ENCODE data around the gene GLIS1. TPM values are rescaled to one million over a fixed set of nuclear protein-coding genes. Genes with fewer than 3 reads are reported as not detected.

Gene GLIS1
- polyA plus RNA-seq, 1 donor, result 0.58 TPM

- Histone ChIP-seq H3K9me3 (ENCODE audit: control insufficient read depth, low read depth, low read length) (no peaks in the 10 kb centered on the region), H3K27me3 (ENCODE audit: control insufficient read depth, insufficient read depth, low read length) (peaks cover 8% of the 10 kb centered on the region), H3K4me3 (ENCODE audit: low read length) (no peak overlapping the region), H3K36me3 (ENCODE audit: control insufficient read depth, insufficient read depth, low read length) (no peaks in the 10 kb centered on the region), H3K27ac (ENCODE audit: low read length) (no peak overlapping the region), H3K4me1 (ENCODE audit: control insufficient read depth, insufficient read depth, low read length) (peaks cover 3% of the 10 kb centered on the region)
- WGBS (ENCODE audit: insufficient coverage, low lambda C conversion rate), result 80% methylated on average over 4 of the region's 19 CpGs
- no peak for DNase-seq
Observed at GRCh38 chr1:53484705-53485477, 254.1 kb downstream of the GLIS1 start.

- Histone ChIP-seq H3K27ac (ENCODE audit: low read length) (no peak overlapping the region), H3K9me3 (ENCODE audit: control insufficient read depth, low read depth, low read length) (peaks cover 3% of the 10 kb centered on the region), H3K27me3 (ENCODE audit: control insufficient read depth, insufficient read depth, low read length) (peaks cover 4% of the 10 kb centered on the region), H3K4me1 (ENCODE audit: control insufficient read depth, insufficient read depth, low read length) (peaks cover 3% of the 10 kb centered on the region), H3K4me3 (ENCODE audit: low read length) (no peak overlapping the region), H3K36me3 (ENCODE audit: control insufficient read depth, insufficient read depth, low read length) (no peaks in the 10 kb centered on the region)
- no peak for DNase-seq
- WGBS (ENCODE audit: insufficient coverage, low lambda C conversion rate), result no CpG with 5 or more reads among the region's 4 CpGs
Observed at GRCh38 chr1:53483656-53484055, 255.3 kb downstream of the GLIS1 start.

GRCh38 chr1:53483170-53483569 lies 255.8 kb downstream of the GLIS1 start:
- Histone ChIP-seq H3K4me3 (ENCODE audit: low read length) (no peak overlapping the region), H3K4me1 (ENCODE audit: control insufficient read depth, insufficient read depth, low read length) (peaks cover 3% of the 10 kb centered on the region), H3K9me3 (ENCODE audit: control insufficient read depth, low read depth, low read length) (peaks cover 3% of the 10 kb centered on the region), H3K36me3 (ENCODE audit: control insufficient read depth, insufficient read depth, low read length) (no peaks in the 10 kb centered on the region), H3K27ac (ENCODE audit: low read length) (no peak overlapping the region), H3K27me3 (ENCODE audit: control insufficient read depth, insufficient read depth, low read length) (peaks cover 4% of the 10 kb centered on the region)
- WGBS (ENCODE audit: insufficient coverage, low lambda C conversion rate), result no CpG with 5 or more reads among the region's 9 CpGs
- DNase-seq, result no peak

- H3K27ac ChIP-seq (ENCODE audit: low read length), result no peak overlapping the region
- no peaks in the 10 kb centered on the region for H3K36me3 ChIP-seq (ENCODE audit: control insufficient read depth, insufficient read depth, low read length)
- H3K9me3 ChIP-seq (ENCODE audit: control insufficient read depth, low read depth, low read length), result peaks cover 3% of the 10 kb centered on the region
- no peak overlapping the region for H3K4me3 ChIP-seq (ENCODE audit: low read length)
- H3K27me3 ChIP-seq (ENCODE audit: control insufficient read depth, insufficient read depth, low read length), result peaks cover 4% of the 10 kb centered on the region
- H3K4me1 ChIP-seq (ENCODE audit: control insufficient read depth, insufficient read depth, low read length), result peaks cover 3% of the 10 kb centered on the region
- WGBS (ENCODE audit: insufficient coverage, low lambda C conversion rate), result no CpG with 5 or more reads among the region's 14 CpGs
- DNase-seq, result no peak
Observed at GRCh38 chr1:53482441-53483153, 256.4 kb downstream of the GLIS1 start.

- peaks cover 4% of the 10 kb centered on the region for H3K27me3 ChIP-seq (ENCODE audit: control insufficient read depth, insufficient read depth, low read length)
- peaks cover 3% of the 10 kb centered on the region for H3K4me1 ChIP-seq (ENCODE audit: control insufficient read depth, insufficient read depth, low read length)
- no peak overlapping the region for H3K27ac ChIP-seq (ENCODE audit: low read length)
- no peak overlapping the region for H3K4me3 ChIP-seq (ENCODE audit: low read length)
- DNase-seq, result no peak
- WGBS (ENCODE audit: insufficient coverage, low lambda C conversion rate), result no CpG with 5 or more reads among the region's 7 CpGs
- no peaks in the 10 kb centered on the region for H3K36me3 ChIP-seq (ENCODE audit: control insufficient read depth, insufficient read depth, low read length)
- H3K9me3 ChIP-seq (ENCODE audit: control insufficient read depth, low read depth, low read length), result peaks cover 3% of the 10 kb centered on the region
Observed at GRCh38 chr1:53481456-53481855, 257.5 kb downstream of the GLIS1 start.

GRCh38 chr1:53480678-53481077 lies 258.3 kb downstream of the GLIS1 start:
- 91% methylated on average over 4 of the region's 11 CpGs for WGBS (ENCODE audit: insufficient coverage, low lambda C conversion rate)
- Histone ChIP-seq H3K27ac (ENCODE audit: low read length) (no peak overlapping the region), H3K36me3 (ENCODE audit: control insufficient read depth, insufficient read depth, low read length) (no peaks in the 10 kb centered on the region), H3K27me3 (ENCODE audit: control insufficient read depth, insufficient read depth, low read length) (peaks cover under 1% of the 10 kb centered on the region), H3K4me1 (ENCODE audit: control insufficient read depth, insufficient read depth, low read length) (peaks cover 2% of the 10 kb centered on the region), H3K9me3 (ENCODE audit: control insufficient read depth, low read depth, low read length) (peaks cover 3% of the 10 kb centered on the region), H3K4me3 (ENCODE audit: low read length) (no peak overlapping the region)
- DNase-seq, result no peak

- Histone ChIP-seq H3K27me3 (ENCODE audit: control insufficient read depth, insufficient read depth, low read length) (peaks cover 3% of the 10 kb centered on the region), H3K4me3 (ENCODE audit: low read length) (no peak overlapping the region), H3K36me3 (ENCODE audit: control insufficient read depth, insufficient read depth, low read length) (no peaks in the 10 kb centered on the region), H3K4me1 (ENCODE audit: control insufficient read depth, insufficient read depth, low read length) (no peaks in the 10 kb centered on the region), H3K27ac (ENCODE audit: low read length) (no peak overlapping the region), H3K9me3 (ENCODE audit: control insufficient read depth, low read depth, low read length) (peaks cover 3% of the 10 kb centered on the region)
- no peak for DNase-seq
- WGBS (ENCODE audit: insufficient coverage, low lambda C conversion rate), result 80% methylated on average over 1 of the region's 2 CpGs
Observed at GRCh38 chr1:53478502-53478818, 260.5 kb downstream of the GLIS1 start.

- H3K4me3 ChIP-seq (ENCODE audit: low read length), result no peak overlapping the region
- 72% methylated on average over 2 of the region's 12 CpGs for WGBS (ENCODE audit: insufficient coverage, low lambda C conversion rate)
- peaks cover 3% of the 10 kb centered on the region for H3K27me3 ChIP-seq (ENCODE audit: control insufficient read depth, insufficient read depth, low read length)
- no peaks in the 10 kb centered on the region for H3K4me1 ChIP-seq (ENCODE audit: control insufficient read depth, insufficient read depth, low read length)
- H3K9me3 ChIP-seq (ENCODE audit: control insufficient read depth, low read depth, low read length), result peaks cover 3% of the 10 kb centered on the region
- H3K36me3 ChIP-seq (ENCODE audit: control insufficient read depth, insufficient read depth, low read length), result no peaks in the 10 kb centered on the region
- no peak overlapping the region for H3K27ac ChIP-seq (ENCODE audit: low read length)
- no peak for DNase-seq
Observed at GRCh38 chr1:53477651-53478501, 261.1 kb downstream of the GLIS1 start.

- Histone ChIP-seq H3K36me3 (ENCODE audit: control insufficient read depth, insufficient read depth, low read length) (no peaks in the 10 kb centered on the region), H3K27me3 (ENCODE audit: control insufficient read depth, insufficient read depth, low read length) (peaks cover 3% of the 10 kb centered on the region), H3K4me1 (ENCODE audit: control insufficient read depth, insufficient read depth, low read length) (no peaks in the 10 kb centered on the region), H3K4me3 (ENCODE audit: low read length) (no peak overlapping the region), H3K27ac (ENCODE audit: low read length) (no peak overlapping the region), H3K9me3 (ENCODE audit: control insufficient read depth, low read depth, low read length) (peaks cover 3% of the 10 kb centered on the region)
- DNase-seq, result no peak
- no CpG with 5 or more reads among the region's 8 CpGs for WGBS (ENCODE audit: insufficient coverage, low lambda C conversion rate)
Observed at GRCh38 chr1:53476579-53476978, 262.4 kb downstream of the GLIS1 start.

GRCh38 chr1:53475664-53476063 lies 263.3 kb downstream of the GLIS1 start:
- DNase-seq, result no peak
- 68% methylated on average over 5 of the region's 7 CpGs for whole genome bisulfite sequencing (ENCODE audit: insufficient coverage, low lambda C conversion rate)
- no peaks in the 10 kb centered on the region for H3K36me3 ChIP-seq (ENCODE audit: control insufficient read depth, insufficient read depth, low read length)
- peaks cover 3% of the 10 kb centered on the region for H3K9me3 ChIP-seq (ENCODE audit: control insufficient read depth, low read depth, low read length)
- H3K27me3 ChIP-seq (ENCODE audit: control insufficient read depth, insufficient read depth, low read length), result peaks cover 3% of the 10 kb centered on the region
- H3K4me3 ChIP-seq (ENCODE audit: low read length), result no peak overlapping the region
- no peaks in the 10 kb centered on the region for H3K4me1 ChIP-seq (ENCODE audit: control insufficient read depth, insufficient read depth, low read length)
- H3K27ac ChIP-seq (ENCODE audit: low read length), result no peak overlapping the region
